ENCODE measurements around the gene ATP8A2. TPM values are rescaled to one million over a fixed set of nuclear protein-coding genes. Genes with fewer than 3 reads are reported as not detected.

ATP8A2 gene
- total RNA-seq, 1 experiment from 2014 or later = 5.2 TPM

GRCh38 chr13:25800523-25800922 lies 428.7 kb downstream of the ATP8A2 start:
- POLR2A ChIA-PET = no interaction called here
- no peaks in the 10 kb centered on the region for H3K27me3 Mint-ChIP-seq (ENCODE audit: low read depth)

GRCh38 chr13:25802579-25802978 lies 430.8 kb downstream of the ATP8A2 start:
- POLR2A ChIA-PET = no interaction called here
- no peak overlapping the region for H3K27ac Mint-ChIP-seq
- H3K4me1 Mint-ChIP-seq = peaks cover 8% of the 10 kb centered on the region
- H3K27me3 Mint-ChIP-seq (ENCODE audit: low read depth) = no peaks in the 10 kb centered on the region
- CTCF ChIA-PET = interaction anchor here (0.6 kb wide), 1 partner anchor 289 kb away, joined by 4 read pairs; no protein-coding TSS in a partner anchor
- DNase-seq (ENCODE audit: low spot score) (no peak), ATAC-seq (no peak)
- no peak overlapping the region for H3K4me3 Mint-ChIP-seq
- H3K9me3 Mint-ChIP-seq = no peaks in the 10 kb centered on the region
- H3K36me3 Mint-ChIP-seq = no peaks in the 10 kb centered on the region
- TF ChIP-seq ZNF425 (CRISPR knock-in tag; conservative IDR thresholded peaks at IDR 0.05) = no peak
- no peak for TF ChIP-seq HMGXB4 (CRISPR knock-in tag; IDR thresholded peaks at IDR 0.05)
- TF ChIP-seq RORB (CRISPR knock-in tag; IDR thresholded peaks at IDR 0.05) = no peak
- TF ChIP-seq IRF1 (CRISPR knock-in tag; IDR thresholded peaks at IDR 0.05) = no peak
- TF ChIP-seq SOX15 (CRISPR knock-in tag; IDR thresholded peaks at IDR 0.05) = no peak
- TF ChIP-seq SMAD3 (CRISPR knock-in tag; IDR thresholded peaks at IDR 0.05; ENCODE audit: borderline replicate concordance) = no peak

More at GRCh38 chr13:25800523-25800922, 428.7 kb downstream of the ATP8A2 start:
- Mint-ChIP-seq H3K9me3 (no peaks in the 10 kb centered on the region), H3K27ac (no peak overlapping the region), H3K4me1 (peaks cover 10% of the 10 kb centered on the region), H3K36me3 (no peaks in the 10 kb centered on the region), H3K4me3 (no peak overlapping the region)
- ATAC-seq (no peak), DNase-seq (ENCODE audit: low spot score) (no peak)
- CTCF ChIA-PET = interaction anchor here (1.4 kb wide), 1 partner anchor 29 kb away, joined by 3 read pairs; no protein-coding TSS in a partner anchor
- TF ChIP-seq PRRX2 (CRISPR knock-in tag; IDR thresholded peaks at IDR 0.05) (no peak), E2F1 (CRISPR knock-in tag; IDR thresholded peaks at IDR 0.05) (no peak), FOXJ3 (CRISPR knock-in tag; IDR thresholded peaks at IDR 0.05; ENCODE audit: borderline replicate concordance) (no peak), FOXP4 (CRISPR knock-in tag; IDR thresholded peaks at IDR 0.05) (no peak), SOX15 (CRISPR knock-in tag; IDR thresholded peaks at IDR 0.05) (no peak), E2F5 (CRISPR knock-in tag; IDR thresholded peaks at IDR 0.05) (no peak), EMX1 (CRISPR knock-in tag; IDR thresholded peaks at IDR 0.05) (no peak), AFF4 (CRISPR knock-in tag; IDR thresholded peaks at IDR 0.05; ENCODE audit: borderline replicate concordance) (no peak), SMAD4 (CRISPR knock-in tag; IDR thresholded peaks at IDR 0.05) (no peak), MAX (CRISPR knock-in tag; IDR thresholded peaks at IDR 0.05) (no peak), RORB (CRISPR knock-in tag; IDR thresholded peaks at IDR 0.05) (no peak)

Data from WTC11 (cell line).